ENCODE measurements around the gene PRKACA. TPM values are rescaled to one million over a fixed set of nuclear protein-coding genes. Genes with fewer than 3 reads are reported as not detected.

The PRKACA gene
- total and polyA plus RNA-seq, 2 donors (not counting 3 experiments of a cell fraction or from before 2014, with no cell fraction given): 44.2 to 97.5 TPM

- intact Hi-C loops (cut with micrococcal nuclease): loop anchor here (5.0 kb wide), 2 partner anchors 147 to 337 kb away; partner anchors contain the start of gene PTGER1
- Histone ChIP-seq H3K79me2 (ENCODE audit: control insufficient read depth, insufficient read depth, low read length) (peaks cover 10% of the 10 kb centered on the region), H3K4me1 (ENCODE audit: control insufficient read depth, extremely low read depth, insufficient read depth, low read length) (peaks cover 15% of the 10 kb centered on the region), H2AFZ (ENCODE audit: low read depth, low read length) (no peak overlapping the region), H3K36me3 (ENCODE audit: control insufficient read depth in 2 of 2, extremely low read depth in 1 of 2, insufficient read depth in 2 of 2, low read length in 2 of 2) (no peaks in the 10 kb centered on the region), H3K27ac (ENCODE audit: insufficient read depth, low read depth, low read length) (no peak overlapping the region), H3K27me3 (ENCODE audit: control insufficient read depth in 2 of 2, insufficient read depth in 2 of 2, low read length in 2 of 2) (no peaks in the 10 kb centered on the region), H3K4me2 (ENCODE audit: insufficient read depth, low read length) (no peak overlapping the region), H3K9me1 (replicated peaks; ENCODE audit: control insufficient read depth, extremely low read depth, insufficient read depth, low read length) (no peaks in the 10 kb centered on the region), H3K4me3 (replicated peaks in 1 of 3; ENCODE audit: insufficient read depth in 1 of 3, low read depth in 1 of 3, low read length in 3 of 3) (no peak overlapping the region), H3K9ac (replicated peaks; ENCODE audit: extremely low read depth, insufficient read depth, low read length) (no peak overlapping the region), H4K20me1 (replicated peaks; ENCODE audit: control insufficient read depth, extremely low read depth, insufficient read depth, low read length) (no peaks in the 10 kb centered on the region), H3K9me3 (replicated peaks; ENCODE audit: control insufficient read depth, insufficient read depth, low read length) (no peaks in the 10 kb centered on the region)
- dilution Hi-C loops (cut with MboI; ENCODE audit: extremely low pct_ligation_motif_present, low sequenced_read_pairs): no loop called here
- TF ChIP-seq POLR2AphosphoS5 (IDR thresholded peaks at IDR 0.05; ENCODE audit: insufficient read depth, low read depth, low read length) (no peak), CTCF (IDR thresholded peaks at IDR 0.05; ENCODE audit: extremely low read depth in 1 of 2, insufficient read depth in 1 of 2, low read depth in 1 of 2, low read length in 2 of 2) (no peak), GATA2 (IDR thresholded peaks at IDR 0.05; ENCODE audit: insufficient read depth, insufficient read length, low read depth, low read length) (no peak), FOS (IDR thresholded peaks at IDR 0.05; ENCODE audit: borderline replicate concordance, insufficient read depth, low read length) (no peak), EZH2 (IDR thresholded peaks at IDR 0.05; ENCODE audit: borderline replicate concordance, low read depth, low read length, severe bottlenecking) (no peak), JUN (IDR thresholded peaks at IDR 0.05; ENCODE audit: borderline replicate concordance, insufficient read depth, insufficient read length, low read depth) (no peak), MYC (IDR thresholded peaks at IDR 0.05; ENCODE audit: low read depth, low read length) (no peak), POLR2A (IDR thresholded peaks at IDR 0.05; ENCODE audit: low read depth, low read length) (no peak), MAX (IDR thresholded peaks at IDR 0.05; ENCODE audit: insufficient read depth, insufficient read length) (no peak)
- ChIA-PET CTCF (interaction anchor here (0.6 to 2.3 kb wide), 4 partner anchors 8 to 276 kb away, joined by 3 to 12 read pairs (median 5); no protein-coding TSS in a partner anchor), POLR2A (no interaction called here)
- no TSS peak for BruUV-seq (replicated peaks)
- DNase-seq (ENCODE audit: low read depth, low spot score) (no peak), FAIRE-seq (no peak)
These were observed 22.4 kb upstream of the PRKACA start for GRCh38 chr19:14139944-14140343.

Data from endothelial cell of umbilical vein (primary cell).